ENCODE results near the gene MRGPRX2. TPM values are rescaled to one million over a fixed set of nuclear protein-coding genes. Genes with fewer than 3 reads are reported as not detected.

Gene MRGPRX2
- total and polyA plus RNA-seq, 2 of the 13 experiments (the other 11 are each of a cell fraction or from before 2014, with no cell fraction given): not detected

- in situ Hi-C loops (cut with HindIII; ENCODE audit: extremely low pct_ligation_motif_present, low pct_unique_long_range_greater_than_20kb): no loop called here
- 3% methylated on average over 6 of the region's 6 CpGs for WGBS (ENCODE audit: low lambda C conversion rate)
Measured at GRCh38 chr11:19080579-19080993, 20.1 kb upstream of the MRGPRX2 start.

More at GRCh38 chr11:19080579-19080993, 20.1 kb upstream of the MRGPRX2 start:
- ATAC-seq: peak; percentile 57
- no peak overlapping the region for H3K9ac ChIP-seq (ENCODE audit: insufficient read depth, low read depth, low read length)
- ChIA-PET POLR2A (no interaction called here), CTCF (ENCODE audit: low intra/inter-chr PET ratio, low total read pairs) (interaction anchor here (0.8 kb wide), 1 partner anchor 10 kb away, joined by 4 read pairs; no protein-coding TSS in a partner anchor)
- DNase-seq (ENCODE audit: low spot score): peak; percentile 65
- peaks cover 0 to 2% of the 10 kb centered on the region in 2 experiments; a peak in 1 of 5 replicates for H3K27me3 ChIP-seq (ENCODE audit: control insufficient read depth in 1 of 2, insufficient read depth in 2 of 2, low read length in 2 of 2)
- H3K9me3 ChIP-seq (ENCODE audit: low read length): no peaks in the 10 kb centered on the region
- no peak for FAIRE-seq
- H3K79me2 ChIP-seq (ENCODE audit: insufficient read depth, low read length): no peaks in the 10 kb centered on the region
- no peaks in the 10 kb centered on the region for H4K20me1 ChIP-seq (ENCODE audit: insufficient read depth, low read length)
- intact Hi-C loops (cut with micrococcal nuclease; ENCODE audit: unreplicated experiment): no loop called here
- H3K4me3 ChIP-seq (replicated peaks in 1 of 3; ENCODE audit: insufficient read depth in 1 of 3, low read depth in 2 of 3, low read length in 3 of 3): no peak overlapping the region
- TF ChIP-seq ARNT2 (CRISPR knock-in tag; IDR thresholded peaks at IDR 0.05; ENCODE audit: low read depth): no peak
- TF ChIP-seq ZBTB37 (CRISPR knock-in tag; IDR thresholded peaks at IDR 0.05): no peak
- peak; percentile 50; the same call in 1 of the 2 replicates for TF ChIP-seq RAD51 (IDR thresholded peaks at IDR 0.05; ENCODE audit: borderline replicate concordance)
- TF ChIP-seq ZBTB21 (CRISPR knock-in tag; IDR thresholded peaks at IDR 0.05): peak; percentile 71; the same call in 1 of the 2 replicates
- TF ChIP-seq, protein P1, sequence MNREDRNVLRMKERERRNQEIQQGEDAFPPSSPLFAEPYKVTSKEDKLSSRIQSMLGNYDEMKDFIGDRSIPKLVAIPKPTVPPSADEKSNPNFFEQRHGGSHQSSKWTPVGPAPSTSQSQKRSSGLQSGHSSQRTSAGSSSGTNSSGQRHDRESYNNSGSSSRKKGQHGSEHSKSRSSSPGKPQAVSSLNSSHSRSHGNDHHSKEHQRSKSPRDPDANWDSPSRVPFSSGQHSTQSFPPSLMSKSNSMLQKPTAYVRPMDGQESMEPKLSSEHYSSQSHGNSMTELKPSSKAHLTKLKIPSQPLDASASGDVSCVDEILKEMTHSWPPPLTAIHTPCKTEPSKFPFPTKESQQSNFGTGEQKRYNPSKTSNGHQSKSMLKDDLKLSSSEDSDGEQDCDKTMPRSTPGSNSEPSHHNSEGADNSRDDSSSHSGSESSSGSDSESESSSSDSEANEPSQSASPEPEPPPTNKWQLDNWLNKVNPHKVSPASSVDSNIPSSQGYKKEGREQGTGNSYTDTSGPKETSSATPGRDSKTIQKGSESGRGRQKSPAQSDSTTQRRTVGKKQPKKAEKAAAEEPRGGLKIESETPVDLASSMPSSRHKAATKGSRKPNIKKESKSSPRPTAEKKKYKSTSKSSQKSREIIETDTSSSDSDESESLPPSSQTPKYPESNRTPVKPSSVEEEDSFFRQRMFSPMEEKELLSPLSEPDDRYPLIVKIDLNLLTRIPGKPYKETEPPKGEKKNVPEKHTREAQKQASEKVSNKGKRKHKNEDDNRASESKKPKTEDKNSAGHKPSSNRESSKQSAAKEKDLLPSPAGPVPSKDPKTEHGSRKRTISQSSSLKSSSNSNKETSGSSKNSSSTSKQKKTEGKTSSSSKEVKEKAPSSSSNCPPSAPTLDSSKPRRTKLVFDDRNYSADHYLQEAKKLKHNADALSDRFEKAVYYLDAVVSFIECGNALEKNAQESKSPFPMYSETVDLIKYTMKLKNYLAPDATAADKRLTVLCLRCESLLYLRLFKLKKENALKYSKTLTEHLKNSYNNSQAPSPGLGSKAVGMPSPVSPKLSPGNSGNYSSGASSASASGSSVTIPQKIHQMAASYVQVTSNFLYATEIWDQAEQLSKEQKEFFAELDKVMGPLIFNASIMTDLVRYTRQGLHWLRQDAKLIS (CRISPR knock-in tag; IDR thresholded peaks at IDR 0.05): no peak
- TF ChIP-seq, protein P2, sequence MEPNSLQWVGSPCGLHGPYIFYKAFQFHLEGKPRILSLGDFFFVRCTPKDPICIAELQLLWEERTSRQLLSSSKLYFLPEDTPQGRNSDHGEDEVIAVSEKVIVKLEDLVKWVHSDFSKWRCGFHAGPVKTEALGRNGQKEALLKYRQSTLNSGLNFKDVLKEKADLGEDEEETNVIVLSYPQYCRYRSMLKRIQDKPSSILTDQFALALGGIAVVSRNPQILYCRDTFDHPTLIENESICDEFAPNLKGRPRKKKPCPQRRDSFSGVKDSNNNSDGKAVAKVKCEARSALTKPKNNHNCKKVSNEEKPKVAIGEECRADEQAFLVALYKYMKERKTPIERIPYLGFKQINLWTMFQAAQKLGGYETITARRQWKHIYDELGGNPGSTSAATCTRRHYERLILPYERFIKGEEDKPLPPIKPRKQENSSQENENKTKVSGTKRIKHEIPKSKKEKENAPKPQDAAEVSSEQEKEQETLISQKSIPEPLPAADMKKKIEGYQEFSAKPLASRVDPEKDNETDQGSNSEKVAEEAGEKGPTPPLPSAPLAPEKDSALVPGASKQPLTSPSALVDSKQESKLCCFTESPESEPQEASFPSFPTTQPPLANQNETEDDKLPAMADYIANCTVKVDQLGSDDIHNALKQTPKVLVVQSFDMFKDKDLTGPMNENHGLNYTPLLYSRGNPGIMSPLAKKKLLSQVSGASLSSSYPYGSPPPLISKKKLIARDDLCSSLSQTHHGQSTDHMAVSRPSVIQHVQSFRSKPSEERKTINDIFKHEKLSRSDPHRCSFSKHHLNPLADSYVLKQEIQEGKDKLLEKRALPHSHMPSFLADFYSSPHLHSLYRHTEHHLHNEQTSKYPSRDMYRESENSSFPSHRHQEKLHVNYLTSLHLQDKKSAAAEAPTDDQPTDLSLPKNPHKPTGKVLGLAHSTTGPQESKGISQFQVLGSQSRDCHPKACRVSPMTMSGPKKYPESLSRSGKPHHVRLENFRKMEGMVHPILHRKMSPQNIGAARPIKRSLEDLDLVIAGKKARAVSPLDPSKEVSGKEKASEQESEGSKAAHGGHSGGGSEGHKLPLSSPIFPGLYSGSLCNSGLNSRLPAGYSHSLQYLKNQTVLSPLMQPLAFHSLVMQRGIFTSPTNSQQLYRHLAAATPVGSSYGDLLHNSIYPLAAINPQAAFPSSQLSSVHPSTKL (CRISPR knock-in tag; IDR thresholded peaks at IDR 0.05): peak; percentile 28; the same call in 1 of the 2 replicates
- peak; percentile 73 for TF ChIP-seq USF2 (IDR thresholded peaks at IDR 0.05; ENCODE audit: low read depth, low read length)
- peak; percentile 75; the same call in 1 of the 2 replicates for TF ChIP-seq USF2 (CRISPR knock-in tag; IDR thresholded peaks at IDR 0.05; ENCODE audit: borderline replicate concordance)
- TF ChIP-seq XBP1 (CRISPR knock-in tag; IDR thresholded peaks at IDR 0.05): no peak
- peak; percentile 34; the same call in 1 of the 2 replicates for TF ChIP-seq CREB1 (IDR thresholded peaks at IDR 0.05)
- no peak for TF ChIP-seq CREB1 (CRISPR knock-in tag; IDR thresholded peaks at IDR 0.05)
- no peak overlapping the region for H2AFZ ChIP-seq (ENCODE audit: low read length)
- no TSS peak for BruUV-seq (replicated peaks)
- no peak overlapping the region for H3K27ac ChIP-seq (ENCODE audit: extremely low read length, insufficient read depth, low read length)
- no peaks in the 10 kb centered on the region for H3K36me3 ChIP-seq (replicated peaks in 1 of 2; ENCODE audit: control insufficient read depth in 1 of 2, insufficient read depth in 2 of 2, low read length in 2 of 2)
- H3K4me2 ChIP-seq (ENCODE audit: low read depth, low read length): no peak overlapping the region
- peaks cover 5% of the 10 kb centered on the region; the same call in 1 of the 2 replicates for H3K4me1 ChIP-seq (ENCODE audit: insufficient read depth, low read length)
